ENCODE data around the gene GMPPB. TPM values are rescaled to one million over a fixed set of nuclear protein-coding genes. Genes with fewer than 3 reads are reported as not detected.

GMPPB gene
- total and polyA plus RNA-seq, 12 donors, result 11.2 to 141 (median 30.1) TPM

GRCh38 chr3:49712631-49713317 is 11.0 kb downstream of the GMPPB start:
- Histone ChIP-seq H3K27ac (no peak overlapping the region), H3K9me3 (replicated peaks in 1 of 3) (no peaks in the 10 kb centered on the region), H3K4me3 (no peak overlapping the region), H3K4me1 (replicated peaks in 1 of 2) (no peaks in the 10 kb centered on the region), H3K36me3 (replicated peaks in 1 of 2) (no peaks in the 10 kb centered on the region), H3K27me3 (no peaks in the 10 kb centered on the region)
- no peak for TF ChIP-seq CTCF (IDR thresholded peaks at IDR 0.05)
- TF ChIP-seq POLR2A (IDR thresholded peaks at IDR 0.05), result no peak
- 44 to 87% (median 66%) methylated on average over 3 to 7 of the region's 7 CpGs for WGBS, 4 donors
- DNase-seq, result peak in 1 of 7 donors; percentile 3
- intact Hi-C loops (cut with DNase I), result loop anchor here in 1 of 2 donors (5.0 kb wide), 1 partner anchor 195 kb away; no protein-coding TSS in a partner anchor

- no peaks in the 10 kb centered on the region for H3K4me1 ChIP-seq (replicated peaks in 1 of 2)
- no peaks in the 10 kb centered on the region for H3K27me3 ChIP-seq
- no peak overlapping the region for H3K4me3 ChIP-seq
- intact Hi-C loops (cut with DNase I), result loop anchor here in 1 of 2 donors (5.0 kb wide), 1 partner anchor 195 kb away; no protein-coding TSS in a partner anchor
- TF ChIP-seq POLR2A (IDR thresholded peaks at IDR 0.05), result no peak
- TF ChIP-seq CTCF (IDR thresholded peaks at IDR 0.05), result no peak
- H3K27ac ChIP-seq, result no peak overlapping the region
- no peaks in the 10 kb centered on the region for H3K9me3 ChIP-seq (replicated peaks in 1 of 3)
- DNase-seq, result no peak
- 67 to 95% (median 94%) methylated on average over 1 to 11 of the region's 11 CpGs for WGBS, 4 donors
- no peaks in the 10 kb centered on the region for H3K36me3 ChIP-seq (replicated peaks in 1 of 2)
Measured at GRCh38 chr3:49712166-49712565, 11.6 kb downstream of the GMPPB start.

- Histone ChIP-seq H3K9me3 (replicated peaks in 1 of 3) (no peaks in the 10 kb centered on the region), H3K27me3 (no peaks in the 10 kb centered on the region), H3K27ac (no peak overlapping the region), H3K4me1 (replicated peaks in 1 of 2) (no peaks in the 10 kb centered on the region), H3K4me3 (no peak overlapping the region), H3K36me3 (replicated peaks in 1 of 2) (no peaks in the 10 kb centered on the region)
- 85 to 92% (median 89%) methylated on average over 5 of the region's 5 CpGs for WGBS, 4 donors
- DNase-seq, result no peak
- TF ChIP-seq CTCF (IDR thresholded peaks at IDR 0.05) (no peak), POLR2A (IDR thresholded peaks at IDR 0.05) (no peak)
- intact Hi-C loops (cut with DNase I), result loop anchor here in 1 of 2 donors (5.0 kb wide), 1 partner anchor 196 kb away; no protein-coding TSS in a partner anchor
Measured at GRCh38 chr3:49711489-49711888, 12.3 kb downstream of the GMPPB start.

GRCh38 chr3:49709852-49710251 is 13.9 kb downstream of the GMPPB start:
- TF ChIP-seq POLR2A (IDR thresholded peaks at IDR 0.05) (no peak), CTCF (IDR thresholded peaks at IDR 0.05) (no peak)
- WGBS, 4 donors, result 96 to 97% (median 96%) methylated on average over 8 of the region's 8 CpGs
- Histone ChIP-seq H3K4me3 (no peak overlapping the region), H3K27ac (no peak overlapping the region), H3K36me3 (replicated peaks in 1 of 2) (peaks cover 0 to 13% of the 10 kb centered on the region in 2 donors), H3K9me3 (replicated peaks in 1 of 3) (no peaks in the 10 kb centered on the region), H3K27me3 (no peaks in the 10 kb centered on the region), H3K4me1 (replicated peaks in 1 of 2) (no peaks in the 10 kb centered on the region)
- no peak for DNase-seq
- intact Hi-C loops (cut with DNase I), result loop anchor here (5.0 to 10.0 kb wide), 2 partner anchors 125 to 197 kb away; no protein-coding TSS in a partner anchor

All from adrenal gland (tissue), 12 donors.